ENCODE measurements around the gene CACUL1.

The CACUL1 gene

GRCh38 chr10:118635674-118636402, 118.9 kb downstream of the CACUL1 start:
- no peaks in the 10 kb centered on the region for H3K4me1 ChIP-seq (ENCODE audit: insufficient read depth, poor library complexity, severe bottlenecking)
- H3K36me3 ChIP-seq (ENCODE audit: low read depth): no peaks in the 10 kb centered on the region
- no peaks in the 10 kb centered on the region for H3K27me3 ChIP-seq (ENCODE audit: insufficient read depth, poor library complexity, severe bottlenecking)
- H3K27ac ChIP-seq (ENCODE audit: poor library complexity, severe bottlenecking): no peak overlapping the region
- no peak overlapping the region for H3K4me3 ChIP-seq (ENCODE audit: severe bottlenecking)
- ATAC-seq (ENCODE audit: low read depth): no peak
- TF ChIP-seq CTCF (IDR thresholded peaks at IDR 0.05; ENCODE audit: poor library complexity, severe bottlenecking): no peak
- H3K9me3 ChIP-seq (ENCODE audit: severe bottlenecking): no peaks in the 10 kb centered on the region
- no peak for DNase-seq (ENCODE audit: low spot score)

GRCh38 chr10:118633786-118634185, 121.0 kb downstream of the CACUL1 start:
- DNase-seq (ENCODE audit: low spot score) (no peak), ATAC-seq (ENCODE audit: low read depth) (no peak)
- H3K4me1 ChIP-seq (ENCODE audit: insufficient read depth, poor library complexity, severe bottlenecking): no peaks in the 10 kb centered on the region
- no peaks in the 10 kb centered on the region for H3K36me3 ChIP-seq (ENCODE audit: low read depth)
- no peak overlapping the region for H3K27ac ChIP-seq (ENCODE audit: poor library complexity, severe bottlenecking)
- no peak for TF ChIP-seq CTCF (IDR thresholded peaks at IDR 0.05; ENCODE audit: poor library complexity, severe bottlenecking)
- H3K4me3 ChIP-seq (ENCODE audit: severe bottlenecking): no peak overlapping the region
- peaks cover 6% of the 10 kb centered on the region for H3K27me3 ChIP-seq (ENCODE audit: insufficient read depth, poor library complexity, severe bottlenecking)
- no peaks in the 10 kb centered on the region for H3K9me3 ChIP-seq (ENCODE audit: severe bottlenecking)

- Histone ChIP-seq H3K4me3 (ENCODE audit: severe bottlenecking) (no peak overlapping the region), H3K36me3 (ENCODE audit: low read depth) (no peaks in the 10 kb centered on the region), H3K27me3 (ENCODE audit: insufficient read depth, poor library complexity, severe bottlenecking) (peaks cover 16% of the 10 kb centered on the region), H3K27ac (ENCODE audit: poor library complexity, severe bottlenecking) (no peak overlapping the region), H3K9me3 (ENCODE audit: severe bottlenecking) (no peaks in the 10 kb centered on the region), H3K4me1 (ENCODE audit: insufficient read depth, poor library complexity, severe bottlenecking) (no peaks in the 10 kb centered on the region)
- DNase-seq (ENCODE audit: low spot score) (no peak), ATAC-seq (ENCODE audit: low read depth) (no peak)
- TF ChIP-seq CTCF (IDR thresholded peaks at IDR 0.05; ENCODE audit: poor library complexity, severe bottlenecking): no peak
These were observed 125.6 kb downstream of the CACUL1 start for GRCh38 chr10:118629211-118629610.

GRCh38 chr10:118628397-118628796, 126.4 kb downstream of the CACUL1 start:
- Histone ChIP-seq H3K27ac (ENCODE audit: poor library complexity, severe bottlenecking) (no peak overlapping the region), H3K27me3 (ENCODE audit: insufficient read depth, poor library complexity, severe bottlenecking) (peaks cover 16% of the 10 kb centered on the region), H3K4me1 (ENCODE audit: insufficient read depth, poor library complexity, severe bottlenecking) (no peaks in the 10 kb centered on the region), H3K9me3 (ENCODE audit: severe bottlenecking) (no peaks in the 10 kb centered on the region), H3K36me3 (ENCODE audit: low read depth) (no peaks in the 10 kb centered on the region), H3K4me3 (ENCODE audit: severe bottlenecking) (no peak overlapping the region)
- no peak for TF ChIP-seq CTCF (IDR thresholded peaks at IDR 0.05; ENCODE audit: poor library complexity, severe bottlenecking)
- ATAC-seq (ENCODE audit: low read depth): no peak
- DNase-seq (ENCODE audit: low spot score): no peak

GRCh38 chr10:118626953-118627352, 127.8 kb downstream of the CACUL1 start:
- no peak for TF ChIP-seq CTCF (IDR thresholded peaks at IDR 0.05; ENCODE audit: poor library complexity, severe bottlenecking)
- H3K4me3 ChIP-seq (ENCODE audit: severe bottlenecking): no peak overlapping the region
- peaks cover 16% of the 10 kb centered on the region for H3K27me3 ChIP-seq (ENCODE audit: insufficient read depth, poor library complexity, severe bottlenecking)
- H3K4me1 ChIP-seq (ENCODE audit: insufficient read depth, poor library complexity, severe bottlenecking): no peaks in the 10 kb centered on the region
- no peak for DNase-seq (ENCODE audit: low spot score)
- H3K36me3 ChIP-seq (ENCODE audit: low read depth): no peaks in the 10 kb centered on the region
- no peak overlapping the region for H3K27ac ChIP-seq (ENCODE audit: poor library complexity, severe bottlenecking)
- no peaks in the 10 kb centered on the region for H3K9me3 ChIP-seq (ENCODE audit: severe bottlenecking)
- no peak for ATAC-seq (ENCODE audit: low read depth)
